ENCODE data around the gene ZFAND2A.
A peak's percentile ranks its signal among the peaks of the same experiment; 100 is the strongest.
"Not testable (repeated sequence)": the region's sequence is repeated elsewhere in the genome, so short reads cannot be mapped to it uniquely, and the experiment has no call there.

ZFAND2A gene

GRCh38 chr7:1151156-1151555 lies 8.8 kb downstream of the ZFAND2A start:
- Histone ChIP-seq H3K27me3 (ENCODE audit: insufficient read depth, low read depth, severe bottlenecking) (no peaks in the 10 kb centered on the region), H3K27ac (no peak overlapping the region), H3K4me3 (ENCODE audit: low read depth, low read length) (no peak overlapping the region), H3K36me3 (peaks cover 34% of the 10 kb centered on the region), H3K9me3 (ENCODE audit: severe bottlenecking) (no peaks in the 10 kb centered on the region)
- DNase-seq, result no peak
- no peak for TF ChIP-seq CTCF (IDR thresholded peaks at IDR 0.05; ENCODE audit: low read depth, low read length)

- peaks cover 30% of the 10 kb centered on the region for H3K36me3 ChIP-seq
- no peak for TF ChIP-seq CTCF (IDR thresholded peaks at IDR 0.05; ENCODE audit: low read depth, low read length)
- H3K9me3 ChIP-seq (ENCODE audit: severe bottlenecking), result no peaks in the 10 kb centered on the region
These were observed 9.5 kb downstream of the ZFAND2A start for GRCh38 chr7:1150400-1151002.

GRCh38 chr7:1149351-1149794 lies 10.6 kb downstream of the ZFAND2A start:
- DNase-seq, result no peak
- Histone ChIP-seq H3K27me3 (ENCODE audit: insufficient read depth, low read depth, severe bottlenecking) (no peaks in the 10 kb centered on the region), H3K36me3 (peaks cover 21% of the 10 kb centered on the region), H3K9me3 (ENCODE audit: severe bottlenecking) (no peaks in the 10 kb centered on the region), H3K27ac (no peak overlapping the region), H3K4me3 (ENCODE audit: low read depth, low read length) (no peak overlapping the region)
- no peak for TF ChIP-seq CTCF (IDR thresholded peaks at IDR 0.05; ENCODE audit: low read depth, low read length)

More at GRCh38 chr7:1150400-1151002, 9.5 kb downstream of the ZFAND2A start:
- H3K27me3 ChIP-seq (ENCODE audit: insufficient read depth, low read depth, severe bottlenecking), result no peaks in the 10 kb centered on the region
- no peak for DNase-seq
- no peak overlapping the region for H3K4me3 ChIP-seq (ENCODE audit: low read depth, low read length)
- H3K27ac ChIP-seq, result no peak overlapping the region

GRCh38 chr7:1147873-1148272 lies 12.1 kb downstream of the ZFAND2A start:
- peaks cover 13% of the 10 kb centered on the region for H3K36me3 ChIP-seq
- H3K27me3 ChIP-seq (ENCODE audit: insufficient read depth, low read depth, severe bottlenecking); H3K9me3 ChIP-seq (ENCODE audit: severe bottlenecking); H3K4me3 ChIP-seq (ENCODE audit: low read depth, low read length); H3K27ac ChIP-seq; DNase-seq: not testable (repeated sequence)

GRCh38 chr7:1144269-1144771 lies 15.7 kb downstream of the ZFAND2A start:
- Histone ChIP-seq H3K9me3 (ENCODE audit: severe bottlenecking) (no peaks in the 10 kb centered on the region), H3K27me3 (ENCODE audit: insufficient read depth, low read depth, severe bottlenecking) (no peaks in the 10 kb centered on the region), H3K36me3 (no peaks in the 10 kb centered on the region), H3K4me3 (ENCODE audit: low read depth, low read length) (no peak overlapping the region), H3K27ac (no peak overlapping the region)
- TF ChIP-seq CTCF (IDR thresholded peaks at IDR 0.05; ENCODE audit: low read depth, low read length), result 0 out of 2 replicates have a peak, but pooled peaks have one; percentile 30
- no peak for DNase-seq

- not testable (repeated sequence) for H3K27ac ChIP-seq; H3K9me3 ChIP-seq (ENCODE audit: severe bottlenecking); H3K4me3 ChIP-seq (ENCODE audit: low read depth, low read length); H3K27me3 ChIP-seq (ENCODE audit: insufficient read depth, low read depth, severe bottlenecking); DNase-seq; H3K36me3 ChIP-seq
These were observed 17.0 kb downstream of the ZFAND2A start for GRCh38 chr7:1143031-1143430.

Data from WERI-Rb-1 (cell line).